OCI-LY1 (cell line): ENCODE data around the gene TCEAL9.

ENCODE experiments used
- H2AFZ ChIP-seq: fragments of 200-600 bp; sonication (generic), shearing (Covaris generic); 2 replicates; pipeline ENCODE4 v1.6.0; 2014; ENCODE audit warnings: antibody characterized with exemption, mild to moderate bottlenecking, low read length
- H3F3A ChIP-seq: fragments of 200-600 bp; sonication (generic), shearing (Covaris generic); 2 replicates; pipeline ENCODE4 v1.6.0; 2014; ENCODE audit warnings: mild to moderate bottlenecking, antibody characterized with exemption, low read length, moderate library complexity; ENCODE audit not compliant: insufficient read depth
- H3K27ac ChIP-seq: fragments of 200-600 bp; sonication (generic); 2 replicates; pipeline ENCODE4 v1.5.1; 2014; ENCODE audit warnings: low read length, mixed run types, mild to moderate bottlenecking, low read depth; ENCODE audit not compliant: poor library complexity, severe bottlenecking
- H3K27me3 ChIP-seq: fragments of 200-600 bp; sonication (generic); 2 replicates; pipeline ENCODE4 v1.6.0; 2014; ENCODE audit warnings: antibody characterized with exemption, mild to moderate bottlenecking, low read length, moderate library complexity; ENCODE audit not compliant: insufficient read depth
- H3K36me3 ChIP-seq: fragments of 200-600 bp; sonication (generic); 2 replicates; pipeline ENCODE4 v1.6.1; 2014; ENCODE audit warnings: mild to moderate bottlenecking, antibody characterized with exemption, low read length, moderate library complexity, mixed read lengths; ENCODE audit not compliant: insufficient read depth
- H3K4me1 ChIP-seq: fragments of 200-600 bp; sonication (generic); 2 replicates; pipeline ENCODE4 v1.5.1; 2014; ENCODE audit warnings: mild to moderate bottlenecking, low read length, moderate library complexity; ENCODE audit not compliant: insufficient read depth, severe bottlenecking
- H3K4me2 ChIP-seq: fragments of 200-600 bp; sonication (generic), shearing (Covaris generic); 2 replicates; pipeline ENCODE4 v1.6.1; 2014; ENCODE audit warnings: low read length
- H3K4me3 ChIP-seq: fragments of 200-600 bp; sonication (generic); 2 replicates; pipeline ENCODE4 v1.5.1; 2014; ENCODE audit warnings: low read length, low read depth, mild to moderate bottlenecking, mixed read lengths; ENCODE audit not compliant: poor library complexity, severe bottlenecking
- H3K79me2 ChIP-seq: fragments of 200-600 bp; shearing (Covaris generic); 2 replicates; pipeline ENCODE4 v1.6.1; 2016; ENCODE audit warnings: mixed run types, low read length, mixed read lengths; ENCODE audit not compliant: insufficient read depth
- H3K9ac ChIP-seq: fragments of 200-600 bp; sonication (generic), shearing (Covaris generic); 2 replicates; pipeline ENCODE4 v1.6.1; 2014; ENCODE audit warnings: mild to moderate bottlenecking, low read length, mixed read lengths
- H3K9me2 ChIP-seq: fragments of 200-600 bp; sonication (generic), shearing (Covaris generic); 2 replicates; pipeline ENCODE4 v1.6.1; 2014; ENCODE audit warnings: low read depth, mild to moderate bottlenecking, low read length, mixed read lengths
- H3K9me3 ChIP-seq: fragments of 200-600 bp; shearing (Covaris generic); 2 replicates; pipeline ENCODE4 v1.6.1; 2014; ENCODE audit warnings: low read length, mixed read lengths
- H4K20me1 ChIP-seq: fragments of 200-600 bp; sonication (generic), shearing (Covaris generic); 2 replicates; pipeline ENCODE4 v1.6.0; 2016; ENCODE audit warnings: mild to moderate bottlenecking, low read length; ENCODE audit not compliant: insufficient read depth
- CTCF ChIP-seq: fragments of 200-600 bp; sonication (generic), shearing (Covaris generic); IDR thresholded peaks from 2 replicates; pipeline ENCODE4 v1.5.1; 2017; ENCODE audit warnings: mild to moderate bottlenecking, antibody characterized with exemption, low read length, moderate library complexity, mixed read lengths
- EZH2 ChIP-seq: fragments of 200-600 bp; sonication (generic), shearing (Covaris generic); IDR thresholded peaks from 2 replicates; pipeline ENCODE4 v1.8.0; 2017; ENCODE audit warnings: borderline replicate concordance, mixed run types, mild to moderate bottlenecking, antibody characterized with exemption, low read length, moderate library complexity, mixed read lengths

TCEAL9 gene

DNA sequence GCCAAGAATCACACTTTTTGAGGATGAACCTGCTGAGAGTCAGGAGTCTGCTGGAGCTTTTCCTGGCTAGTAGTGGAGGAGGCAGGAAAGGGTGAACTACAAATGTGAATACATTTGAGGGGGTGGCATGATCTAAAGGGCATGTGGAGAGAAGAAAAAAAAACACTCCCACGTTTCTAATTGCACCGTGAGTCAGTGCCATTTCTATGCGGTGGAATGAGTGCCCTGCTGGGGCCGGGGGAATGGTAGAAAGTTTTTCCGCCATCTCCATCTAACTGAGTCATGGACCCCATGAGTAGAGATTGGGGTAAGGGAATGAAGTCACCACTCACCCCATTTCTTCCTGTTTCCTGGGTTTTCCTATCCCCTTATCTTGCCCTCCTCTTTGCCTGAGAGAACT is 39.9 kb downstream of the TCEAL9 start:
- no peak overlapping the region for H3K4me3 ChIP-seq
- no peak overlapping the region for H3K27ac ChIP-seq
- H3K9ac ChIP-seq, result no peak overlapping the region
- no peaks in the 10 kb centered on the region for H3K9me2 ChIP-seq
- no peak overlapping the region for H3K4me2 ChIP-seq
- no peaks in the 10 kb centered on the region for H3K4me1 ChIP-seq
- H3F3A ChIP-seq, result no peaks in the 10 kb centered on the region
- no peak for TF ChIP-seq CTCF
- no peaks in the 10 kb centered on the region for H4K20me1 ChIP-seq
- no peaks in the 10 kb centered on the region for H3K36me3 ChIP-seq
- no peak overlapping the region for H2AFZ ChIP-seq
- no peaks in the 10 kb centered on the region for H3K9me3 ChIP-seq
- H3K27me3 ChIP-seq, result no peaks in the 10 kb centered on the region
- no peaks in the 10 kb centered on the region for H3K79me2 ChIP-seq

DNA sequence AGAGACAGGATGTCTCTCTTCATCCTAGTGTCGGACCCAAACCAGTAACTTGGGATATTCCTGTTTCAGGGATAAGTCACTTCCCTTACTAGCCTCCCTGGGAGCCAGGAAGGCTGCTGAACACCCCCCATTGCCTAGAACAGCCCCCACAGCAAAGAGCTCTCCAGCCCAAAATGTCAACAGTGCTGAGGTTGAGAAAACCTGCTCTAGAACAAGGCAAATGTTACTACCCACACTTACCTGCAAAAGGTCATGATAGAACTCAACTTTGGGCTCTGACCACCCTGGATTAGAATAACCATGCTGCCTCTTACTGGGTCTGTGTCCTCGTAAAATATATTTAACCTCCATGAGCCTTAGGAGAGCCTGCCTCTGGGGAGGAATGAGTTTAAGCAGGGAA is 40.4 kb downstream of the TCEAL9 start:
- no peaks in the 10 kb centered on the region for H3K4me1 ChIP-seq
- H3K4me3 ChIP-seq, result no peak overlapping the region
- no peak overlapping the region for H2AFZ ChIP-seq
- no peak overlapping the region for H3K4me2 ChIP-seq
- no peaks in the 10 kb centered on the region for H3K27me3 ChIP-seq
- H4K20me1 ChIP-seq, result no peaks in the 10 kb centered on the region
- H3K36me3 ChIP-seq, result no peaks in the 10 kb centered on the region
- H3K9ac ChIP-seq, result no peak overlapping the region
- no peak overlapping the region for H3K27ac ChIP-seq
- no peaks in the 10 kb centered on the region for H3F3A ChIP-seq
- TF ChIP-seq EZH2 (no peak), CTCF (no peak)
- H3K79me2 ChIP-seq, result no peaks in the 10 kb centered on the region
- H3K9me3 ChIP-seq, result no peaks in the 10 kb centered on the region
- no peaks in the 10 kb centered on the region for H3K9me2 ChIP-seq

GRCh38 chrX:103397707-103398106 is 41.4 kb downstream of the TCEAL9 start:
- no peaks in the 10 kb centered on the region for H3K79me2 ChIP-seq
- no peaks in the 10 kb centered on the region for H4K20me1 ChIP-seq
- H3K27me3 ChIP-seq, result no peaks in the 10 kb centered on the region
- no peak overlapping the region for H3K4me2 ChIP-seq
- H3K9me3 ChIP-seq, result no peaks in the 10 kb centered on the region
- no peak overlapping the region for H2AFZ ChIP-seq
- H3K4me3 ChIP-seq, result no peak overlapping the region
- TF ChIP-seq CTCF, result no peak
- TF ChIP-seq EZH2, result no peak
- H3F3A ChIP-seq, result no peaks in the 10 kb centered on the region
- H3K36me3 ChIP-seq, result no peaks in the 10 kb centered on the region
- H3K9ac ChIP-seq, result no peak overlapping the region
- H3K9me2 ChIP-seq, result no peaks in the 10 kb centered on the region
- no peaks in the 10 kb centered on the region for H3K4me1 ChIP-seq
- H3K27ac ChIP-seq, result no peak overlapping the region
